ENCODE measurements around the gene TRH. TPM values are rescaled to one million over a fixed set of nuclear protein-coding genes. Genes with fewer than 3 reads are reported as not detected.

The TRH gene
- total and polyA plus RNA-seq, 2 donors from 2014 or later = not detected

- Histone ChIP-seq H3K27ac (ENCODE audit: low read depth in 2 of 2, low read length in 2 of 2) (no peak overlapping the region), H3K27me3 (ENCODE audit: control insufficient read depth, insufficient read depth, low read length) (no peaks in the 10 kb centered on the region), H3K4me1 (ENCODE audit: control insufficient read depth in 2 of 3, insufficient read depth in 2 of 3, low read depth in 1 of 3, low read length in 3 of 3) (no peaks in the 10 kb centered on the region), H3K4me3 (ENCODE audit: low read length in 3 of 3) (no peak overlapping the region), H3K36me3 (ENCODE audit: control insufficient read depth in 2 of 3, insufficient read depth in 3 of 3, low read length in 3 of 3) (no peaks in the 10 kb centered on the region), H3K9me3 (ENCODE audit: control insufficient read depth in 2 of 3, insufficient read depth in 1 of 3, low read length in 3 of 3) (no peaks in the 10 kb centered on the region), H3K9ac (ENCODE audit: low read length in 3 of 3) (no peak overlapping the region)
- TF ChIP-seq, protein P1, sequence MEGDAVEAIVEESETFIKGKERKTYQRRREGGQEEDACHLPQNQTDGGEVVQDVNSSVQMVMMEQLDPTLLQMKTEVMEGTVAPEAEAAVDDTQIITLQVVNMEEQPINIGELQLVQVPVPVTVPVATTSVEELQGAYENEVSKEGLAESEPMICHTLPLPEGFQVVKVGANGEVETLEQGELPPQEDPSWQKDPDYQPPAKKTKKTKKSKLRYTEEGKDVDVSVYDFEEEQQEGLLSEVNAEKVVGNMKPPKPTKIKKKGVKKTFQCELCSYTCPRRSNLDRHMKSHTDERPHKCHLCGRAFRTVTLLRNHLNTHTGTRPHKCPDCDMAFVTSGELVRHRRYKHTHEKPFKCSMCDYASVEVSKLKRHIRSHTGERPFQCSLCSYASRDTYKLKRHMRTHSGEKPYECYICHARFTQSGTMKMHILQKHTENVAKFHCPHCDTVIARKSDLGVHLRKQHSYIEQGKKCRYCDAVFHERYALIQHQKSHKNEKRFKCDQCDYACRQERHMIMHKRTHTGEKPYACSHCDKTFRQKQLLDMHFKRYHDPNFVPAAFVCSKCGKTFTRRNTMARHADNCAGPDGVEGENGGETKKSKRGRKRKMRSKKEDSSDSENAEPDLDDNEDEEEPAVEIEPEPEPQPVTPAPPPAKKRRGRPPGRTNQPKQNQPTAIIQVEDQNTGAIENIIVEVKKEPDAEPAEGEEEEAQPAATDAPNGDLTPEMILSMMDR (IDR thresholded peaks at IDR 0.05; ENCODE audit: borderline replicate concordance, extremely low read depth, insufficient read depth) = no peak
- no peak for FAIRE-seq
- intact Hi-C loops (cut with DNase I) = no loop called here
- DNase-seq = no peak
Measured at GRCh38 chr3:129954514-129954913, 20.0 kb upstream of the TRH start.

DNA sequence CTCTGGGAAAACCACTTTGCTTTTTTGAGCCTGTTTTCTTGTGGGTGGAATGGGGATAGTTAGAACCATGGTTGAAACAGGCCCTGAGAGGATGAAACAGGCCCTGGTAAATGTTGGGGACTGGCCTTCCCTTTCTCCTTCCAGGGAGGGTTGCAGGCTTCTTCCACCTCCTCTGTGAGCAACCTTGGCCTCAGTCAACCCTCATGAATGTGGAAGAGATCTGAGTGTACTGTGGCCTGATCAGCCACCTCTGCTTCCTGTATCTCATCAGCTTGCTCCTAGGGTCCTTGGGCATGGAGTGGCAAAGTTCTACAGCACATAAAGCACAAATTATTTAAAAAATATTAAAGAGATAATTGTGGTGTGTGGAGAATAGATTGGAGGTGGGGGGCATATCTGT, 17.6 kb upstream of the TRH start:
- Histone ChIP-seq H3K27ac (ENCODE audit: low read depth in 2 of 2, low read length in 2 of 2) (no peak overlapping the region), H3K36me3 (ENCODE audit: control insufficient read depth in 2 of 3, insufficient read depth in 3 of 3, low read length in 3 of 3) (no peaks in the 10 kb centered on the region), H3K27me3 (ENCODE audit: control insufficient read depth, insufficient read depth, low read length) (no peaks in the 10 kb centered on the region), H3K4me3 (ENCODE audit: low read length in 3 of 3) (no peak overlapping the region), H3K9ac (ENCODE audit: low read length in 3 of 3) (no peak overlapping the region), H3K9me3 (ENCODE audit: control insufficient read depth in 2 of 3, insufficient read depth in 1 of 3, low read length in 3 of 3) (no peaks in the 10 kb centered on the region), H3K4me1 (ENCODE audit: control insufficient read depth in 2 of 3, insufficient read depth in 2 of 3, low read depth in 1 of 3, low read length in 3 of 3) (no peaks in the 10 kb centered on the region)
- intact Hi-C loops (cut with DNase I) = no loop called here
- no peak for FAIRE-seq
- DNase-seq = no peak
- TF ChIP-seq, protein P1 (IDR thresholded peaks at IDR 0.05; ENCODE audit: borderline replicate concordance, extremely low read depth, insufficient read depth) = no peak

DNA sequence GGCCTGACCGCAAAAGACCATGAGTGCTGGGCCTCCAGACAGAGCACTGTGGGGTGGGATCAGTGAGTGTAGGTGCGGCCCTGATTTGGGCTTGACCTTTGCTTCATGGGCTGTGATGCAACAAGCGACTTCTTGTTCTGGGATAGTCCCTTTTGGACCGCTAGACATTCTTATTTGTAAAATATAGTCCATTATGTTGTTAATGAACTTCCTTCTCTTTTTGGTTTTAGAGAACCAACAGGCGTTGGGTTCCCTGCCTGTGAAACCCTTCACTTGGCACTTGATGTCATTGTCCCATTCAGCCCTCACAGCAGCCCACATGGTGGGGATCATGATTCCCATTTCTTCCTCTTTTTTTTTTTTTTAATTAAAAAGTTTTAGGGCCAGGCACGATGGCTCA, 15.8 kb upstream of the TRH start:
- no peaks in the 10 kb centered on the region for H3K27me3 ChIP-seq (ENCODE audit: control insufficient read depth, insufficient read depth, low read length)
- no peak overlapping the region for H3K9ac ChIP-seq (ENCODE audit: low read length in 3 of 3)
- H3K4me3 ChIP-seq (ENCODE audit: low read length in 3 of 3) = no peak overlapping the region
- H3K9me3 ChIP-seq (ENCODE audit: control insufficient read depth in 2 of 3, insufficient read depth in 1 of 3, low read length in 3 of 3) = no peaks in the 10 kb centered on the region
- no peak overlapping the region for H3K27ac ChIP-seq (ENCODE audit: low read depth in 2 of 2, low read length in 2 of 2)
- no peaks in the 10 kb centered on the region for H3K4me1 ChIP-seq (ENCODE audit: control insufficient read depth in 2 of 3, insufficient read depth in 2 of 3, low read depth in 1 of 3, low read length in 3 of 3)
- FAIRE-seq (no peak), DNase-seq (no peak)
- intact Hi-C loops (cut with DNase I) = no loop called here
- H3K36me3 ChIP-seq (ENCODE audit: control insufficient read depth in 2 of 3, insufficient read depth in 3 of 3, low read length in 3 of 3) = no peaks in the 10 kb centered on the region
- TF ChIP-seq, protein P1 (IDR thresholded peaks at IDR 0.05; ENCODE audit: borderline replicate concordance, extremely low read depth, insufficient read depth) = no peak

GRCh38 chr3:129961141-129961541, 13.4 kb upstream of the TRH start:
- intact Hi-C loops (cut with DNase I) = no loop called here
- H3K4me1 ChIP-seq (ENCODE audit: control insufficient read depth in 2 of 3, insufficient read depth in 2 of 3, low read depth in 1 of 3, low read length in 3 of 3) = no peaks in the 10 kb centered on the region
- FAIRE-seq (no peak), DNase-seq (peak in 1 of 5 donors; percentile 31)
- H3K4me3 ChIP-seq (ENCODE audit: low read length in 3 of 3) = no peak overlapping the region
- H3K27ac ChIP-seq (ENCODE audit: low read depth in 2 of 2, low read length in 2 of 2) = no peak overlapping the region
- H3K27me3 ChIP-seq (ENCODE audit: control insufficient read depth, insufficient read depth, low read length) = no peaks in the 10 kb centered on the region
- no peaks in the 10 kb centered on the region for H3K9me3 ChIP-seq (ENCODE audit: control insufficient read depth in 2 of 3, insufficient read depth in 1 of 3, low read length in 3 of 3)
- TF ChIP-seq, protein P1 (IDR thresholded peaks at IDR 0.05; ENCODE audit: borderline replicate concordance, extremely low read depth, insufficient read depth) = no peak
- no peaks in the 10 kb centered on the region for H3K36me3 ChIP-seq (ENCODE audit: control insufficient read depth in 2 of 3, insufficient read depth in 3 of 3, low read length in 3 of 3)
- H3K9ac ChIP-seq (ENCODE audit: low read length in 3 of 3) = no peak overlapping the region
